Body of pancreas (tissue), 4 donors: Measurements from ENCODE around the gene DEDD2. TPM values are rescaled to one million over a fixed set of nuclear protein-coding genes. Genes with fewer than 3 reads are reported as not detected.

ENCODE experiments used
- ATAC-seq: fragments of 150-250 bp; one replicate; pipeline ENCODE4 v1.9.1; 2016
- DNase-seq, 4 donors: peaks; one replicate each; pipeline ENCODE4 v3.0.0-alpha.2; 2019
- H3K27ac ChIP-seq, 4 donors: fragments of 200-600 bp; sonication (generic); 1 replicate in 3 of 4; 2 replicates in 1 of 4; pipeline versions ENCODE4 v1.5.1 to v1.6.1; 2016 to 2019; ENCODE audit warnings: mild to moderate bottlenecking in 1 of 4, mixed read lengths in 1 of 4, moderate library complexity in 1 of 4
- H3K27me3 ChIP-seq, 2 donors: fragments of 200-600 bp; sonication (generic); one replicate each; pipeline ENCODE4 v1.6.0; 2016; ENCODE audit warnings: mild to moderate bottlenecking in 1 of 2
- H3K36me3 ChIP-seq, 2 donors: fragments of 200-600 bp; sonication (generic); replicated peaks in 1 of 2; 2 replicates each; pipeline ENCODE4 v1.5.1; 2016; ENCODE audit warnings: low read depth in 2 of 2; ENCODE audit not compliant: insufficient read depth in 1 of 2
- H3K4me1 ChIP-seq: fragments of 200-600 bp; sonication (generic); one replicate; pipeline ENCODE4 v1.6.0; 2016
- H3K4me3 ChIP-seq, 2 donors: fragments of 200-600 bp; sonication (generic); 1 replicate in 1 of 2; 2 replicates in 1 of 2; pipeline ENCODE4 v1.5.1; 2016 to 2019
- H3K9me3 ChIP-seq, 3 donors: fragments of 200-600 bp; sonication (generic); 1 replicate in 2 of 3; 2 replicates in 1 of 3; pipeline ENCODE4 v1.5.1; 2016
- POLR2A ChIP-seq, 3 donors: fragments of 450-650 bp; IDR thresholded peaks; one replicate each; pipeline ENCODE4 v1.6.1; 2016; ENCODE audit warnings: antibody characterized with exemption in 3 of 3, mild to moderate bottlenecking in 2 of 3
- WGBS, 2 donors: methylation state at CpG; one replicate each; pipeline ENCODE4 v1.1.5; 2017; 5-methylcytosine and 5-hydroxymethylcytosine counted together
- intact Hi-C: fragments of 100-400 bp; cut with DNase I; formaldehyde crosslinking; loops from one replicate; pipeline ENCODE4 v1.15.1; 2023
- total RNA-seq, 2 donors: library from RNA; depleted of rRNA; stranded (reverse); fragments of >200 nt; gene quantifications; one replicate each; pipeline ENCODE4 v1.1.0, GENCODE V29; 2016
- TF ChIP-seq, protein P1 (sequence below), 7 experiments: fragments of 450-650 bp in 4 of 7; fragments of 200-600 bp in 3 of 7; sonication (generic) in 3 of 7; IDR thresholded peaks; one replicate each; pipeline ENCODE4 v1.5.1; 2016 to 2019; ENCODE audit warnings: antibody characterized with exemption in 7 of 7

The DEDD2 gene
- total RNA-seq, 2 donors from 2014 or later, result 34.8 to 44.2 TPM

DNA sequence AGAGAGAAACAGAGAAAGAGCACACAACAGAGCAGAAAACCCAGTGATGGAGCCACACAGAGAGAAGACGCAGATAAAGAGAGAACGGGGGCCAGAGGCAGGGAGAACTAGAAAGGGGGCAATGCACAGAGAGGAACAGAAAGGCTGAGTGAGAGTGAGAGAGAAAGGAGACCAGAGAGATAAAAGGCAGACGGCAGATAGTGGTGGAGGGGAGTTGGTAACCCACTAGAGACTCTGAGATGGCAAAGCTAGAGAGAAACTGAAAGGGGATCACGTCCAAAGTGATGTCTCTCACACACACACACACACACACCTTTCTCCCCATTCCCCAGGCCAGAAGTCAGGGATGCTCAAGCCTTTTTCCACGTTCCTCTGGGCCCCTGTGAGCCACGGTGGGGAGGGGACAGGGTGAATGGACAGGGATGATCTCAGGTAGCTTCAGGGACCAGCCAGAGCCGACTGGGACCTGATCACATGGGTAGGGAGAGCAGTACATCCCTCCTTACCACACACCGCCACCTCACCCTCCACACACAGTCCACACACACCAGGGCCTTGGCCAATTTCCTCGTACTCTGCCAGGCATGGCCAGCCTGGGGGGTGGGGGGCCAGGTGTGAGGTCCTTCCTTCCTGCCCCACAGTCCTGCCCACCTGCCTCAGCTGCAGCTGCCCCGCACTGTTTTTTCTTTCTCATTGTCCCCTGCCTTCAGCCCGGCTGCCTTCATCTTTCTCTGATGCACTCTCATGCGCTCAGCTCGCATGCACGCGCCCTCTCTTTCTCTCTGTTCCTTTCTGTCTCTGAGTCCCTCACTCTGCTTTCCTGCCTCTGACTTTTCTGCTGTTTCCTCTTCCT lies 62.8 kb downstream of the DEDD2 start:
- Histone ChIP-seq H3K4me3 (no peak overlapping the region), H3K27me3 (no peaks in the 10 kb centered on the region), H3K4me1 (peaks cover 40% of the 10 kb centered on the region), H3K27ac (no peak overlapping the region), H3K9me3 (no peaks in the 10 kb centered on the region), H3K36me3 (no peaks in the 10 kb centered on the region)
- no peak for TF ChIP-seq POLR2A (IDR thresholded peaks at IDR 0.05)
- TF ChIP-seq, protein P1, sequence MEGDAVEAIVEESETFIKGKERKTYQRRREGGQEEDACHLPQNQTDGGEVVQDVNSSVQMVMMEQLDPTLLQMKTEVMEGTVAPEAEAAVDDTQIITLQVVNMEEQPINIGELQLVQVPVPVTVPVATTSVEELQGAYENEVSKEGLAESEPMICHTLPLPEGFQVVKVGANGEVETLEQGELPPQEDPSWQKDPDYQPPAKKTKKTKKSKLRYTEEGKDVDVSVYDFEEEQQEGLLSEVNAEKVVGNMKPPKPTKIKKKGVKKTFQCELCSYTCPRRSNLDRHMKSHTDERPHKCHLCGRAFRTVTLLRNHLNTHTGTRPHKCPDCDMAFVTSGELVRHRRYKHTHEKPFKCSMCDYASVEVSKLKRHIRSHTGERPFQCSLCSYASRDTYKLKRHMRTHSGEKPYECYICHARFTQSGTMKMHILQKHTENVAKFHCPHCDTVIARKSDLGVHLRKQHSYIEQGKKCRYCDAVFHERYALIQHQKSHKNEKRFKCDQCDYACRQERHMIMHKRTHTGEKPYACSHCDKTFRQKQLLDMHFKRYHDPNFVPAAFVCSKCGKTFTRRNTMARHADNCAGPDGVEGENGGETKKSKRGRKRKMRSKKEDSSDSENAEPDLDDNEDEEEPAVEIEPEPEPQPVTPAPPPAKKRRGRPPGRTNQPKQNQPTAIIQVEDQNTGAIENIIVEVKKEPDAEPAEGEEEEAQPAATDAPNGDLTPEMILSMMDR (IDR thresholded peaks at IDR 0.05), result no peak
- no peak for DNase-seq
- no peak for ATAC-seq
- WGBS, 2 donors, result 62 to 64% methylated on average over 13 to 15 of the region's 15 CpGs
- intact Hi-C loops, result no loop called here

DNA sequence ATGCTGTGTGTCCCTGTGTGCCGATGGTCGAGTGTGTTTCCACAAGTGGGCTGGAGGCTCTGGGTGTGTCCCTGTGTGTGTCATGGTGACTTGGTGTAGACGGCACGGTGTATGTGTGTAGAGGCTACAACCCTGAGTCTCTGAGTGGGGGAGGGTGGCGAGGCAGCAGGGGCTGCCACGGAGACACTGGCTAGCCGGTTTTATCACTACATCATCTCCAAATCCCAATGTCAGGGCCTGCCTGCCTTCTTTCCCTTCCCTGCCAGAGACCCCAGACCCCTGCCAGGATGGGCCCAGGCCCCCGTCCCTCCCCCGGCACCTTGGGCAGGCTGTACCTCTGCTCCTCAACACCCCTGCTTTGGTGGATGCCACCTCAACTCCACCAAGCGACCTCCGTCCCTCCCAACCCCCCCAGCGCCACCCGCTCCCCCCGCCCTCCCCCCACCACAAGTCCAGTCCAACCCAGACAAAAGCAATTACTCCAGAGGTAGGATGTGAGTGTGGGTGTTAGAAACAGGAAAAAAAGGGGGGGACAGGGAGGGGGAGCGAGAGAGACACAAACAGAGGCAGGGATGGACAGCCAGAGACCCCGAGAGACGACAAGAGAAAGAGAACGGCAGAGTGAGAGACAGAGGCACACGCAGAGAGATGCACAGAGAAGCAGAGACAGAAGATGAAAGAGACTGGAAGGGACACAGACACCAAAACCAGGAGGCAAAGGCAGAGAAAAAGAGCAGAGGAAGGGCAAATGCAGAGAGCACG lies 63.6 kb downstream of the DEDD2 start:
- intact Hi-C loops, result no loop called here
- 34% methylated on average over 17 to 20 of the region's 20 CpGs for WGBS, 2 donors
- no peak for ATAC-seq
- Histone ChIP-seq H3K36me3 (no peaks in the 10 kb centered on the region), H3K9me3 (no peaks in the 10 kb centered on the region), H3K27ac (no peak overlapping the region), H3K4me3 (no peak overlapping the region), H3K4me1 (peaks cover 43% of the 10 kb centered on the region), H3K27me3 (no peaks in the 10 kb centered on the region)
- TF ChIP-seq, protein P1 (IDR thresholded peaks at IDR 0.05), result no peak
- no peak for TF ChIP-seq POLR2A (IDR thresholded peaks at IDR 0.05)
- DNase-seq, result no peak

DNA sequence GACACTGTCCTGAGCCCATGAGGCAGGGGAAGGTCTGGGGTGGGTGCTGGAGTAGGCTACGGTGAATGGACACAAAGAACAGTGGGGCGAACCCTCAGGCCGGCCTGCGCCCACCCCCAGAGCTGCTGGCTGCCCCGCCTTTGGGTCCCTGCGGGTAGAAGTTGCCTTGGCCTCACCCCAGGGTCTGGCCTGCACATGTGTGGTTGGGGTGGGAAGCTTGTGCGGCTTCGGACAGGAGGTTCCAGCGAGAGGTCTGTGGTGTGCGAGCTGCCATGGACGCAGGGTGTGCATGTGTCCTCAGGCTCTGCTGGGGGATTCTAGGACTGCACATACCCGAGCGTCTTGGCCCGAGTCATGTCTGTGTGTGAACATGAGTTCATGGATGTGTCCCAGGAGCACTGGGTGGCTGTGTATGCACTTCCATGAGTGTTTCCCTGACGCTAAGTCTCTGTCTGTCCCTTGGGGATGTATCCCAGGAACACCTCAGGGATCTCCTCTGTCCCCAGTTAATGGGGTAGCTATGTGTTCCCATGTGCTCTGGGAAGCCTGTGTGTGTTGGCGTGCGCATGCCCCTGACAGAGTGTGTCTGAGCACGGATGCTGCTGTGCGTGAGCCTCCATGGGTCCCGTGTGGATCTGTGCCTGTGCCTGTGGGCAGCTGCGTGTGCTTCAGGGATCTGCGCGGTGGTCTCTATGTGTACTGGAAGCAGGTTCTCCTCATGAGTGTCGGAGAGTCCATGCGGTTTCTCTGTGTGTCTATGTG lies 64.4 kb downstream of the DEDD2 start:
- Histone ChIP-seq H3K27me3 (no peaks in the 10 kb centered on the region), H3K36me3 (no peaks in the 10 kb centered on the region), H3K27ac (no peak overlapping the region), H3K9me3 (no peaks in the 10 kb centered on the region), H3K4me3 (no peak overlapping the region), H3K4me1 (peaks cover 43% of the 10 kb centered on the region)
- no peak for ATAC-seq
- DNase-seq, result no peak
- intact Hi-C loops, result no loop called here
- 33 to 80% methylated on average over 1 to 25 of the region's 25 CpGs for WGBS, 2 donors
- TF ChIP-seq, protein P1 (IDR thresholded peaks at IDR 0.05), result no peak
- no peak for TF ChIP-seq POLR2A (IDR thresholded peaks at IDR 0.05)

DNA sequence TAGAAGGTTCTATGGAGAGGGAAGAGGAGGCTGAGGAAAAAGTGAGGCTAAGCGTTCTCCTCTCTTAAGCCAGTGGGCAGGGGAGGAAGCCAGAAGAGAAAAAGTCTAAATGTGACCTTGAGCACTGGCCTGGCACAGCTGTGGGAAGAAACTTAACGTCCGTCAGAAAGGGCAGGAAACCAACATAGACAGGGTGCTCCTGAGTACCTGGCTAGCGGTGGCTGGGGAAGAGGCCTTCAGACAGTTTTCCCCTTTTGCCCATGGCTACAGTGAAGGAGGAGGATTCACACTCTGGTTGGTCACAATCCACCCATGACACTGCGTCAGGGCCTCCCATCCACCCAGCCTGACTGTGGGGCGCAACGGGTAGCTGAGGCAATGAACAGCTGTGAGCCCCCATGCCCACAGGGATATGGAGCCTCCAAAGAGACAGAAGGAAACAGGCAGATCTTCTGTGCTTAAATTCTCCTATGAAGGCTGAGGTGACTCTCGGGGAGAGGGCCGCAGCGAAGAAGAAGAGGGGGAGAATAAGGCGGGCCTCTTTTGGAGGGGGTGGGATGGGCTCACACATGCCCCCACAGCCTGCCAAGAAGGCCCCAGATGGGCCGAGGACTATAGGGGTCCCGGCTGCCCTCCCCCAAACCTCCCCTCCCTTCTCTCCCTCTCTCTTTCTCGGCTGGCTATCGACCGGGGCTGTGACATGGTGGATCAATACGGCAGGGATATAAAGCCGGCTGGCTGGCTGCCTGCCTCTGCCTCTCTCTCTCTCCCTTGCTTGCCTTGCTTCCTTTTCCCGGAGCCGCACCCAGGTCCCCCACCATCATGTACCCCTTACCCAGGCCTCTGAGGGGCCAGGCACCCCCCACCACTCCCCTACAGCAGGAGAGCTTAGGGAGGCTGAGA lies 65.4 kb downstream of the DEDD2 start:
- peak overlapping the region in 2 of 4 donors; percentile 42 to 48 for H3K27ac ChIP-seq
- 30 to 39% methylated on average over 20 of the region's 20 CpGs for WGBS, 2 donors
- H3K27me3 ChIP-seq, result no peaks in the 10 kb centered on the region
- TF ChIP-seq, protein P1 (IDR thresholded peaks at IDR 0.05), result no peak
- no peak for TF ChIP-seq POLR2A (IDR thresholded peaks at IDR 0.05)
- intact Hi-C loops, result no loop called here
- H3K36me3 ChIP-seq, result no peaks in the 10 kb centered on the region
- DNase-seq (peak in 3 of 4 donors; percentile 15 to 36 (median 31)), ATAC-seq (no peak)
- H3K4me3 ChIP-seq, result no peak overlapping the region
- peaks cover 43% of the 10 kb centered on the region for H3K4me1 ChIP-seq
- H3K9me3 ChIP-seq, result no peaks in the 10 kb centered on the region
